Measurements from ENCODE around the gene NDFIP1. TPM values are rescaled to one million over a fixed set of nuclear protein-coding genes. Genes with fewer than 3 reads are reported as not detected.

Gene NDFIP1
- total RNA-seq, 4 donors from 2014 or later: 60.4 to 73.6 (median 64.6) TPM

GRCh38 chr5:142118155-142118686 is 9.6 kb downstream of the NDFIP1 start:
- ATAC-seq (ENCODE audit: low FRiP score) (no peak), DNase-seq (ENCODE audit: low spot score) (no peak)
- TF ChIP-seq CTCF (IDR thresholded peaks at IDR 0.05): no peak

- no peak for TF ChIP-seq CTCF (IDR thresholded peaks at IDR 0.05)
- DNase-seq (ENCODE audit: low spot score): no peak
- ATAC-seq (ENCODE audit: low FRiP score): no peak
Measured at GRCh38 chr5:142119051-142119625, 10.6 kb downstream of the NDFIP1 start.

- no peak for DNase-seq (ENCODE audit: low spot score)
- no peak for ATAC-seq (ENCODE audit: low FRiP score)
- no peak for TF ChIP-seq CTCF (IDR thresholded peaks at IDR 0.05)
Measured at GRCh38 chr5:142120247-142120935, 11.8 kb downstream of the NDFIP1 start.

GRCh38 chr5:142122121-142122520 is 13.5 kb downstream of the NDFIP1 start:
- no peak for DNase-seq (ENCODE audit: low spot score)
- ATAC-seq (ENCODE audit: low FRiP score): no peak
- no peak for TF ChIP-seq CTCF (IDR thresholded peaks at IDR 0.05)

- TF ChIP-seq CTCF (IDR thresholded peaks at IDR 0.05): no peak
- DNase-seq (ENCODE audit: low spot score) (no peak), ATAC-seq (ENCODE audit: low FRiP score) (no peak)
Measured at GRCh38 chr5:142125378-142125777, 16.8 kb downstream of the NDFIP1 start.

GRCh38 chr5:142125963-142126362 is 17.4 kb downstream of the NDFIP1 start:
- DNase-seq (ENCODE audit: low spot score): no peak
- TF ChIP-seq CTCF (IDR thresholded peaks at IDR 0.05): no peak
- ATAC-seq (ENCODE audit: low FRiP score): no peak
